ENCODE results near the gene KLHL22.

DNA sequence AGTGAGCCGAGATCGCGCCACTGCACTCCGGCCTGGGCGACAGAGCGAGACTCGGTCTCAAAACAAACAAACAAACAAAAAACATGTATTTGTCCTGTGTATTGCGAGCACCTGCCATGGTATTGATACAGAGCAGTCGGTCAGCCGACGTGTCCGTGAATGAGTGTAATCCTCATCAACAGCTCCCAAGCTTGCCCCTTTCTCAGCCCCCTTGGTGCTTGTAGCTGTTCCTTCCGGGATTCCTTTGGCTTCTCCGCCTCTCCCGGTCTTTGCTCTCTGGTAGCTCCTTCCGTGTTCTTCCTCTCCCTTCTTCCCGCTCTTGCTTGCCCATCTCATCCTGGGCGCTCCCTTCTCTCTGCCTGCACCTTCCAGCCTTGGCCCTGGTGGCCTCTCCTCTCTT, 90.7 kb downstream of the KLHL22 start:
- no peak for TF ChIP-seq ZNF510 (CRISPR knock-in tag; IDR thresholded peaks at IDR 0.05; ENCODE audit: low read depth)
- TF ChIP-seq, protein P1, sequence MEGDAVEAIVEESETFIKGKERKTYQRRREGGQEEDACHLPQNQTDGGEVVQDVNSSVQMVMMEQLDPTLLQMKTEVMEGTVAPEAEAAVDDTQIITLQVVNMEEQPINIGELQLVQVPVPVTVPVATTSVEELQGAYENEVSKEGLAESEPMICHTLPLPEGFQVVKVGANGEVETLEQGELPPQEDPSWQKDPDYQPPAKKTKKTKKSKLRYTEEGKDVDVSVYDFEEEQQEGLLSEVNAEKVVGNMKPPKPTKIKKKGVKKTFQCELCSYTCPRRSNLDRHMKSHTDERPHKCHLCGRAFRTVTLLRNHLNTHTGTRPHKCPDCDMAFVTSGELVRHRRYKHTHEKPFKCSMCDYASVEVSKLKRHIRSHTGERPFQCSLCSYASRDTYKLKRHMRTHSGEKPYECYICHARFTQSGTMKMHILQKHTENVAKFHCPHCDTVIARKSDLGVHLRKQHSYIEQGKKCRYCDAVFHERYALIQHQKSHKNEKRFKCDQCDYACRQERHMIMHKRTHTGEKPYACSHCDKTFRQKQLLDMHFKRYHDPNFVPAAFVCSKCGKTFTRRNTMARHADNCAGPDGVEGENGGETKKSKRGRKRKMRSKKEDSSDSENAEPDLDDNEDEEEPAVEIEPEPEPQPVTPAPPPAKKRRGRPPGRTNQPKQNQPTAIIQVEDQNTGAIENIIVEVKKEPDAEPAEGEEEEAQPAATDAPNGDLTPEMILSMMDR (CRISPR knock-in tag; IDR thresholded peaks at IDR 0.05), result no peak
- no peak for TF ChIP-seq TAF1 (CRISPR knock-in tag; IDR thresholded peaks at IDR 0.05)
- no peak for TF ChIP-seq FOXP1 (IDR thresholded peaks at IDR 0.05)
- no peak for TF ChIP-seq FOXP1 (CRISPR knock-in tag; IDR thresholded peaks at IDR 0.05)
- TF ChIP-seq, protein P2, sequence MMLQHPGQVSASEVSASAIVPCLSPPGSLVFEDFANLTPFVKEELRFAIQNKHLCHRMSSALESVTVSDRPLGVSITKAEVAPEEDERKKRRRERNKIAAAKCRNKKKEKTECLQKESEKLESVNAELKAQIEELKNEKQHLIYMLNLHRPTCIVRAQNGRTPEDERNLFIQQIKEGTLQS (CRISPR knock-in tag; IDR thresholded peaks at IDR 0.05), result no peak
- no peak for TF ChIP-seq SETDB1 (CRISPR knock-in tag; IDR thresholded peaks at IDR 0.05; ENCODE audit: borderline replicate concordance)
- no peak for TF ChIP-seq RFX5 (IDR thresholded peaks at IDR 0.05; ENCODE audit: low read depth, low read length)
- TF ChIP-seq ZBTB21 (CRISPR knock-in tag; IDR thresholded peaks at IDR 0.05), result no peak
- no peak for TF ChIP-seq ASH2L (IDR thresholded peaks at IDR 0.05; ENCODE audit: insufficient read length, low read depth, low read length)

Measured in HepG2 (cell line).